Measurements from ENCODE around the gene CDX1.
"Not testable (repeated sequence)": the region's sequence is repeated elsewhere in the genome, so short reads cannot be mapped to it uniquely, and the experiment has no call there.

Gene CDX1

GRCh38 chr5:150227606-150228273 is 61.2 kb downstream of the CDX1 start:
- Histone ChIP-seq H2BK120ac (ENCODE audit: low read depth, low read length) (no peak overlapping the region), H3K4me2 (ENCODE audit: insufficient read depth, low read length, poor library complexity, severe bottlenecking) (no peak overlapping the region), H4K91ac (ENCODE audit: low read depth, low read length, poor library complexity) (no peak overlapping the region), H2BK12ac (ENCODE audit: low read length) (no peak overlapping the region), H3K14ac (ENCODE audit: low read length) (no peak overlapping the region), H2BK5ac (ENCODE audit: low read length) (no peak overlapping the region), H3K36me3 (replicated peaks in 1 of 2; ENCODE audit: control insufficient read depth in 2 of 2, insufficient read depth in 2 of 2, low read length in 2 of 2) (no peaks in the 10 kb centered on the region), H2AK5ac (ENCODE audit: low read depth, low read length) (no peak overlapping the region), H3K4me3 (ENCODE audit: low read length in 2 of 2) (no peak overlapping the region), H3K9me3 (replicated peaks in 1 of 2; ENCODE audit: control insufficient read depth in 2 of 2, insufficient read depth in 1 of 2, low read depth in 1 of 2, low read length in 2 of 2) (no peaks in the 10 kb centered on the region), H3K79me1 (ENCODE audit: low read depth, low read length) (no peaks in the 10 kb centered on the region), H3K4ac (ENCODE audit: low read length) (no peak overlapping the region), H3K27ac (replicated peaks; ENCODE audit: low read length) (no peak overlapping the region), H3K27me3 (ENCODE audit: control insufficient read depth in 3 of 3, insufficient read depth in 3 of 3, low read depth in 1 of 3, low read length in 3 of 3) (no peaks in the 10 kb centered on the region), H4K8ac (ENCODE audit: low read depth, low read length) (no peak overlapping the region), H3K23ac (ENCODE audit: low read depth, low read length, poor library complexity) (no peak overlapping the region), H3K9ac (ENCODE audit: low read depth, low read length, poor library complexity) (no peak overlapping the region), H2AFZ (ENCODE audit: low read length) (no peak overlapping the region), H3K4me1 (ENCODE audit: control insufficient read depth in 2 of 2, insufficient read depth in 1 of 2, low read depth in 1 of 2, low read length in 2 of 2) (peaks cover 0 to 4% of the 10 kb centered on the region in 2 donors), H3K18ac (ENCODE audit: low read length) (peak overlapping the region; percentile 7), H2BK15ac (ENCODE audit: low read length) (no peak overlapping the region)
- no peak for DNase-seq (ENCODE audit: low spot score)
- no CpG with 5 or more reads among the region's 11 CpGs for WGBS, 2 donors (ENCODE audit: extremely low coverage in 2 of 2, insufficient read length in 2 of 2, insufficient replicate concordance in 1 of 2)

GRCh38 chr5:150229571-150229970 is 63.0 kb downstream of the CDX1 start:
- Histone ChIP-seq H2BK5ac (ENCODE audit: low read length) (no peak overlapping the region), H3K4ac (ENCODE audit: low read length) (no peak overlapping the region), H3K27me3 (ENCODE audit: control insufficient read depth in 3 of 3, insufficient read depth in 3 of 3, low read depth in 1 of 3, low read length in 3 of 3) (no peaks in the 10 kb centered on the region), H3K4me2 (ENCODE audit: insufficient read depth, low read length, poor library complexity, severe bottlenecking) (no peak overlapping the region), H3K9ac (ENCODE audit: low read depth, low read length, poor library complexity) (no peak overlapping the region), H3K23ac (ENCODE audit: low read depth, low read length, poor library complexity) (no peak overlapping the region), H2AFZ (ENCODE audit: low read length) (no peak overlapping the region), H3K79me1 (ENCODE audit: low read depth, low read length) (no peaks in the 10 kb centered on the region), H3K36me3 (replicated peaks in 1 of 2; ENCODE audit: control insufficient read depth in 2 of 2, insufficient read depth in 2 of 2, low read length in 2 of 2) (no peaks in the 10 kb centered on the region), H2AK5ac (ENCODE audit: low read depth, low read length) (no peak overlapping the region), H3K27ac (replicated peaks; ENCODE audit: low read length) (no peak overlapping the region), H4K91ac (ENCODE audit: low read depth, low read length, poor library complexity) (no peak overlapping the region), H2BK120ac (ENCODE audit: low read depth, low read length) (no peak overlapping the region), H2BK12ac (ENCODE audit: low read length) (no peak overlapping the region), H3K14ac (ENCODE audit: low read length) (no peak overlapping the region), H3K4me3 (ENCODE audit: low read length in 2 of 2) (no peak overlapping the region), H2BK15ac (ENCODE audit: low read length) (no peak overlapping the region), H3K4me1 (ENCODE audit: control insufficient read depth in 2 of 2, insufficient read depth in 1 of 2, low read depth in 1 of 2, low read length in 2 of 2) (no peaks in the 10 kb centered on the region), H3K9me3 (replicated peaks in 1 of 2; ENCODE audit: control insufficient read depth in 2 of 2, insufficient read depth in 1 of 2, low read depth in 1 of 2, low read length in 2 of 2) (no peaks in the 10 kb centered on the region), H4K8ac (ENCODE audit: low read depth, low read length) (no peak overlapping the region), H3K18ac (ENCODE audit: low read length) (no peak overlapping the region)
- no CpG with 5 or more reads among the region's 3 CpGs for WGBS, 2 donors (ENCODE audit: extremely low coverage in 2 of 2, insufficient read length in 2 of 2, insufficient replicate concordance in 1 of 2)
- no peak for DNase-seq (ENCODE audit: low spot score)

- Histone ChIP-seq H3K9me3 (replicated peaks in 1 of 2; ENCODE audit: control insufficient read depth in 2 of 2, insufficient read depth in 1 of 2, low read depth in 1 of 2, low read length in 2 of 2) (no peaks in the 10 kb centered on the region), H2BK12ac (ENCODE audit: low read length) (no peak overlapping the region), H3K23ac (ENCODE audit: low read depth, low read length, poor library complexity) (no peak overlapping the region), H2AFZ (ENCODE audit: low read length) (no peak overlapping the region), H3K9ac (ENCODE audit: low read depth, low read length, poor library complexity) (no peak overlapping the region), H2BK5ac (ENCODE audit: low read length) (no peak overlapping the region), H2AK5ac (ENCODE audit: low read depth, low read length) (no peak overlapping the region), H4K8ac (ENCODE audit: low read depth, low read length) (no peak overlapping the region), H3K27me3 (ENCODE audit: control insufficient read depth in 3 of 3, insufficient read depth in 3 of 3, low read depth in 1 of 3, low read length in 3 of 3) (no peaks in the 10 kb centered on the region), H3K4me1 (ENCODE audit: control insufficient read depth in 2 of 2, insufficient read depth in 1 of 2, low read depth in 1 of 2, low read length in 2 of 2) (no peaks in the 10 kb centered on the region), H3K79me1 (ENCODE audit: low read depth, low read length) (no peaks in the 10 kb centered on the region), H3K36me3 (replicated peaks in 1 of 2; ENCODE audit: control insufficient read depth in 2 of 2, insufficient read depth in 2 of 2, low read length in 2 of 2) (no peaks in the 10 kb centered on the region), H3K4me2 (ENCODE audit: insufficient read depth, low read length, poor library complexity, severe bottlenecking) (no peak overlapping the region), H3K4me3 (ENCODE audit: low read length in 2 of 2) (no peak overlapping the region), H3K18ac (ENCODE audit: low read length) (no peak overlapping the region), H3K14ac (ENCODE audit: low read length) (no peak overlapping the region), H3K4ac (ENCODE audit: low read length) (no peak overlapping the region), H2BK120ac (ENCODE audit: low read depth, low read length) (no peak overlapping the region), H4K91ac (ENCODE audit: low read depth, low read length, poor library complexity) (no peak overlapping the region), H3K27ac (replicated peaks; ENCODE audit: low read length) (no peak overlapping the region), H2BK15ac (ENCODE audit: low read length) (no peak overlapping the region)
- no CpG with 5 or more reads among the region's 7 CpGs for WGBS, 2 donors (ENCODE audit: extremely low coverage in 2 of 2, insufficient read length in 2 of 2, insufficient replicate concordance in 1 of 2)
- no peak for DNase-seq (ENCODE audit: low spot score)
Observed at GRCh38 chr5:150230842-150231241, 64.3 kb downstream of the CDX1 start.

- not testable (repeated sequence) for H3K27me3 ChIP-seq (ENCODE audit: control insufficient read depth in 3 of 3, insufficient read depth in 3 of 3, low read depth in 1 of 3, low read length in 3 of 3); H2AFZ ChIP-seq (ENCODE audit: low read length); H3K18ac ChIP-seq (ENCODE audit: low read length); H2BK12ac ChIP-seq (ENCODE audit: low read length); H3K14ac ChIP-seq (ENCODE audit: low read length); H3K27ac ChIP-seq (replicated peaks; ENCODE audit: low read length); H4K8ac ChIP-seq (ENCODE audit: low read depth, low read length); H3K79me1 ChIP-seq (ENCODE audit: low read depth, low read length); H2AK5ac ChIP-seq (ENCODE audit: low read depth, low read length); H3K36me3 ChIP-seq (replicated peaks in 1 of 2; ENCODE audit: control insufficient read depth in 2 of 2, insufficient read depth in 2 of 2, low read length in 2 of 2); H3K4me1 ChIP-seq (ENCODE audit: control insufficient read depth in 2 of 2, insufficient read depth in 1 of 2, low read depth in 1 of 2, low read length in 2 of 2); H2BK15ac ChIP-seq (ENCODE audit: low read length); H3K4me2 ChIP-seq (ENCODE audit: insufficient read depth, low read length, poor library complexity, severe bottlenecking); H2BK5ac ChIP-seq (ENCODE audit: low read length); H3K9me3 ChIP-seq (replicated peaks in 1 of 2; ENCODE audit: control insufficient read depth in 2 of 2, insufficient read depth in 1 of 2, low read depth in 1 of 2, low read length in 2 of 2); H3K4me3 ChIP-seq (ENCODE audit: low read length in 2 of 2); H3K23ac ChIP-seq (ENCODE audit: low read depth, low read length, poor library complexity); H4K91ac ChIP-seq (ENCODE audit: low read depth, low read length, poor library complexity); DNase-seq (ENCODE audit: low spot score); H3K4ac ChIP-seq (ENCODE audit: low read length); H2BK120ac ChIP-seq (ENCODE audit: low read depth, low read length)
- WGBS, 2 donors (ENCODE audit: extremely low coverage in 2 of 2, insufficient read length in 2 of 2, insufficient replicate concordance in 1 of 2), result no CpG with 5 or more reads among the region's 5 CpGs
- peak overlapping the region; percentile 1 for H3K9ac ChIP-seq (ENCODE audit: low read depth, low read length, poor library complexity)
Observed at GRCh38 chr5:150233706-150234105, 67.1 kb downstream of the CDX1 start.
